H9 (cell line): ENCODE results near the gene DCUN1D2. TPM values are rescaled to one million over a fixed set of nuclear protein-coding genes. Genes with fewer than 3 reads are reported as not detected.

ENCODE experiments used
- DNase-seq: peaks from one replicate; pipeline ENCODE4 v3.0.0-alpha.2; 2017
- H2AFZ ChIP-seq: one replicate; pipeline ENCODE4 v1.6.1; 2013; ENCODE audit warnings: mild to moderate bottlenecking, low read length, control low read depth, moderate library complexity
- H2AK5ac ChIP-seq: 2 replicates; pipeline ENCODE4 v1.6.1; 2013; ENCODE audit warnings: low read length, control low read depth, mixed read lengths; ENCODE audit not compliant: insufficient read length
- H2BK120ac ChIP-seq: one replicate; pipeline ENCODE4 v1.6.1; 2013; ENCODE audit warnings: low read depth, mild to moderate bottlenecking, low read length, control low read depth, inconsistent platforms; ENCODE audit not compliant: poor library complexity, severe bottlenecking
- H2BK12ac ChIP-seq: 2 replicates; pipeline ENCODE4 v1.6.1; 2013; ENCODE audit warnings: low read length, control low read depth, mixed read lengths, low read depth; ENCODE audit not compliant: insufficient read length
- H2BK15ac ChIP-seq: 2 replicates; pipeline ENCODE4 v1.6.1; 2013; ENCODE audit warnings: low read depth, low read length, control low read depth
- H2BK20ac ChIP-seq: one replicate; pipeline ENCODE4 v1.6.1; 2013; ENCODE audit warnings: low read depth, mild to moderate bottlenecking, low read length, control low read depth, inconsistent platforms; ENCODE audit not compliant: poor library complexity, severe bottlenecking
- H2BK5ac ChIP-seq: 2 replicates; pipeline ENCODE4 v1.6.1; 2013; ENCODE audit warnings: low read length, control low read depth, mixed read lengths; ENCODE audit not compliant: insufficient read length
- H3K14ac ChIP-seq: 2 replicates; pipeline ENCODE4 v1.6.1; 2013; ENCODE audit warnings: low read length, control low read depth; ENCODE audit not compliant: insufficient read depth
- H3K18ac ChIP-seq: 2 replicates; pipeline ENCODE4 v1.6.1; 2013; ENCODE audit warnings: low read depth, mild to moderate bottlenecking, mixed read lengths, low read length, control low read depth; ENCODE audit not compliant: insufficient read length
- H3K23ac ChIP-seq: 2 replicates; pipeline ENCODE4 v1.6.1; 2013; ENCODE audit warnings: low read length, control low read depth, mixed read lengths, low read depth; ENCODE audit not compliant: insufficient read length
- H3K23me2 ChIP-seq: 2 replicates; pipeline ENCODE4 v1.6.1; 2013; ENCODE audit warnings: low read depth, mild to moderate bottlenecking, mixed read lengths, low read length, control low read depth; ENCODE audit not compliant: insufficient read length, poor library complexity, severe bottlenecking
- H3K27ac ChIP-seq: 2 replicates; pipeline ENCODE4 v1.5.1; 2013; ENCODE audit warnings: low read length, control low read depth, mixed read lengths, low read depth; ENCODE audit not compliant: insufficient read length
- H3K27me3 ChIP-seq: 2 replicates; pipeline ENCODE4 v1.6.1; 2013; ENCODE audit warnings: low read length, control low read depth, inconsistent platforms; ENCODE audit not compliant: insufficient read depth
- H3K4ac ChIP-seq: 2 replicates; pipeline ENCODE4 v1.6.1; 2013; ENCODE audit warnings: low read depth, mild to moderate bottlenecking, control low read depth, inconsistent platforms, low read length, moderate library complexity
- H3K4me1 ChIP-seq: 2 replicates; pipeline ENCODE4 v1.6.1; 2013; ENCODE audit warnings: low read length, control low read depth, inconsistent platforms; ENCODE audit not compliant: insufficient read depth
- H3K4me2 ChIP-seq: 2 replicates; pipeline ENCODE4 v1.6.1; 2013; ENCODE audit warnings: low read length, control low read depth, mixed read lengths; ENCODE audit not compliant: insufficient read length, insufficient read depth
- H3K56ac ChIP-seq: 2 replicates; pipeline ENCODE4 v1.6.1; 2013; ENCODE audit warnings: low read depth, mild to moderate bottlenecking, mixed read lengths, low read length, control low read depth; ENCODE audit not compliant: insufficient read length
- H3K79me1 ChIP-seq: 2 replicates; pipeline ENCODE4 v1.6.1; 2013; ENCODE audit warnings: low read depth, mild to moderate bottlenecking, moderate library complexity, low read length, control low read depth, inconsistent platforms; ENCODE audit not compliant: insufficient read depth, poor library complexity, severe bottlenecking
- H3K79me2 ChIP-seq: 2 replicates; pipeline ENCODE4 v1.6.1; 2013; ENCODE audit warnings: low read length, control low read depth, inconsistent platforms; ENCODE audit not compliant: insufficient read depth
- H3K9ac ChIP-seq: 2 replicates; pipeline ENCODE4 v1.6.1; 2013; ENCODE audit warnings: low read length, control low read depth, mixed read lengths; ENCODE audit not compliant: insufficient read length; ENCODE audit errors: extremely low read depth
- H3K9me3 ChIP-seq: one replicate; pipeline ENCODE4 v1.6.1; 2013; ENCODE audit warnings: low read depth, low read length, inconsistent platforms; ENCODE audit not compliant: control insufficient read depth
- H3T11ph ChIP-seq: one replicate; pipeline ENCODE4 v1.6.1; 2013; ENCODE audit warnings: mild to moderate bottlenecking, low read length, control low read depth, inconsistent platforms
- H4K20me1 ChIP-seq: one replicate; pipeline ENCODE4 v1.6.1; 2013; ENCODE audit not compliant: control insufficient read depth, insufficient read length, insufficient read depth
- H4K5ac ChIP-seq: 2 replicates; pipeline ENCODE4 v1.6.1; 2013; ENCODE audit warnings: low read depth, mild to moderate bottlenecking, mixed read lengths, low read length, control low read depth; ENCODE audit not compliant: insufficient read length
- H4K8ac ChIP-seq: replicated peaks from 2 replicates; pipeline ENCODE4 v1.6.1; 2013; ENCODE audit warnings: low read length, control low read depth, mixed read lengths, low read depth; ENCODE audit not compliant: insufficient read length
- H4K91ac ChIP-seq: 2 replicates; pipeline ENCODE4 v1.6.1; 2013; ENCODE audit warnings: low read depth, mild to moderate bottlenecking, moderate library complexity, mixed read lengths, low read length, control low read depth; ENCODE audit not compliant: insufficient read length
- H3K27ac Mint-ChIP-seq, 3 experiments: 2 replicates in 2 of 3; 3 replicates in 1 of 3; pipeline ENCODE4 v1.8.0; 2020 to 2021; ENCODE audit warnings: mixed read lengths in 3 of 3, mild to moderate bottlenecking in 1 of 3, moderate library complexity in 1 of 3
- H3K27me3 Mint-ChIP-seq: 2 replicates; pipeline ENCODE4 v1.8.0; 2021; ENCODE audit warnings: low read depth, mild to moderate bottlenecking, moderate library complexity, mixed read lengths
- H3K36me3 Mint-ChIP-seq, 3 experiments: 2 replicates in 2 of 3; 3 replicates in 1 of 3; pipeline ENCODE4 v1.8.0; 2020 to 2021; ENCODE audit warnings: low read depth in 3 of 3, mixed read lengths in 3 of 3; ENCODE audit not compliant: insufficient read depth in 1 of 3
- H3K4me1 Mint-ChIP-seq, 2 experiments: 2 replicates each; pipeline ENCODE4 v1.8.0; 2020; ENCODE audit warnings: mixed read lengths in 2 of 2
- H3K4me3 Mint-ChIP-seq, 2 experiments: 2 replicates in 1 of 2; 3 replicates in 1 of 2; pipeline ENCODE4 v1.8.0; 2020 to 2021; ENCODE audit warnings: mild to moderate bottlenecking in 2 of 2, mixed read lengths in 2 of 2, moderate library complexity in 1 of 2
- H3K9me3 Mint-ChIP-seq, 2 experiments: 2 replicates in 1 of 2; 3 replicates in 1 of 2; pipeline ENCODE4 v1.8.0; 2020; ENCODE audit warnings: mild to moderate bottlenecking in 2 of 2, mixed read lengths in 2 of 2, moderate library complexity in 1 of 2
- WGBS: extraction: QIAGEN DNeasy Blood & Tissue Kit; methylation state at CpG from one replicate; pipeline ENCODE4 v1.1.7; 2013; ENCODE audit warnings: missing lambda C conversion rate, low lambda C conversion rate, mixed read lengths; ENCODE audit not compliant: insufficient read length; ENCODE audit errors: extremely low coverage; 5-methylcytosine and 5-hydroxymethylcytosine counted together
- total RNA-seq: library from RNA; stranded (reverse); gene quantifications from 2 replicates; pipeline ENCODE4 v1.2.1, GENCODE V29; 2021
- TF ChIP-seq, protein P1 (sequence below): fragments of 200-600 bp; sonication (generic); conservative IDR thresholded peaks from 3 replicates; pipeline ENCODE4 v1.8.0; 2021; ENCODE audit warnings: antibody characterized with exemption, mild to moderate bottlenecking

Gene DCUN1D2
- total RNA-seq, 1 experiment from 2014 or later: 36.8 TPM

DNA sequence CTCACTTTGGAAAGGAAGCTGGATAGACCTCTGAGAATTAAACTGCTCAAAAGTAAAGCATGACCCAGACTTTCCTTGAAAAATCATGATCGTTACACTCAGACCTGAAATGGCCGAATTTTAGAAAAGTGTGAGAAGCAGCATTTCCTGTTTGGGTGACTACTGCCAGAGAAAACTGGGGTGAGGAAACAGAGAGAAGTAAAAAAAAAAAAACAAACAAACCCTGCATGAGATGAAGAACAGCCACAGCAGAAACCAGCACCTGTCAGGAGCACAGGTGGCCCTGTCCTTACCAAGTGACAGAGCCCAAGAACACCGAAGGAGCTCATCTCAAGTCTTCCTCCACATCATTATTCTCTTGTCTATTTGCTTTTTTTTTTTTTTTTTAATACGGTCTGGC is 25.2 kb downstream of the DCUN1D2 start:
- Histone ChIP-seq H2BK5ac (no peak overlapping the region), H4K8ac (no peak overlapping the region), H3K23ac (no peak overlapping the region), H3K9ac (no peak overlapping the region), H2BK15ac (no peak overlapping the region), H3K23me2 (no peaks in the 10 kb centered on the region), H2AK5ac (no peak overlapping the region), H3K4me1 (no peaks in the 10 kb centered on the region), H4K20me1 (no peaks in the 10 kb centered on the region), H3K4ac (no peak overlapping the region), H4K91ac (no peak overlapping the region), H4K5ac (no peak overlapping the region), H3K18ac (no peak overlapping the region), H3K79me1 (no peaks in the 10 kb centered on the region), H2AFZ (no peak overlapping the region), H3K56ac (no peak overlapping the region), H2BK12ac (no peak overlapping the region), H3K14ac (no peak overlapping the region), H3K79me2 (no peaks in the 10 kb centered on the region), H3K4me2 (no peak overlapping the region), H3K27me3 (no peaks in the 10 kb centered on the region), H2BK120ac (no peak overlapping the region), H3K27ac (no peak overlapping the region), H3T11ph (no peak overlapping the region), H3K9me3 (no peaks in the 10 kb centered on the region), H2BK20ac (no peak overlapping the region)
- H3K9me3 Mint-ChIP-seq: no peaks in the 10 kb centered on the region
- WGBS: no CpG with 5 or more reads among the region's 4 CpGs
- no peak overlapping the region for H3K4me3 Mint-ChIP-seq
- peaks cover 14 to 61% (median 51%) of the 10 kb centered on the region in 3 experiments; a peak in 6 of 7 replicates for H3K36me3 Mint-ChIP-seq
- TF ChIP-seq, protein P1, sequence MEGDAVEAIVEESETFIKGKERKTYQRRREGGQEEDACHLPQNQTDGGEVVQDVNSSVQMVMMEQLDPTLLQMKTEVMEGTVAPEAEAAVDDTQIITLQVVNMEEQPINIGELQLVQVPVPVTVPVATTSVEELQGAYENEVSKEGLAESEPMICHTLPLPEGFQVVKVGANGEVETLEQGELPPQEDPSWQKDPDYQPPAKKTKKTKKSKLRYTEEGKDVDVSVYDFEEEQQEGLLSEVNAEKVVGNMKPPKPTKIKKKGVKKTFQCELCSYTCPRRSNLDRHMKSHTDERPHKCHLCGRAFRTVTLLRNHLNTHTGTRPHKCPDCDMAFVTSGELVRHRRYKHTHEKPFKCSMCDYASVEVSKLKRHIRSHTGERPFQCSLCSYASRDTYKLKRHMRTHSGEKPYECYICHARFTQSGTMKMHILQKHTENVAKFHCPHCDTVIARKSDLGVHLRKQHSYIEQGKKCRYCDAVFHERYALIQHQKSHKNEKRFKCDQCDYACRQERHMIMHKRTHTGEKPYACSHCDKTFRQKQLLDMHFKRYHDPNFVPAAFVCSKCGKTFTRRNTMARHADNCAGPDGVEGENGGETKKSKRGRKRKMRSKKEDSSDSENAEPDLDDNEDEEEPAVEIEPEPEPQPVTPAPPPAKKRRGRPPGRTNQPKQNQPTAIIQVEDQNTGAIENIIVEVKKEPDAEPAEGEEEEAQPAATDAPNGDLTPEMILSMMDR: no peak
- peaks cover 14 to 17% of the 10 kb centered on the region in 2 experiments for H3K4me1 Mint-ChIP-seq
- H3K27ac Mint-ChIP-seq: peak overlapping the region in 1 of 3 experiments; percentile 14; a peak in 2 of 7 replicates
- DNase-seq: no peak
- H3K27me3 Mint-ChIP-seq: no peaks in the 10 kb centered on the region
